ENCODE data around the gene B4GALT4.

Gene B4GALT4

GRCh38 chr3:119236756-119237155, 3.9 kb downstream of the B4GALT4 start:
- no peak for DNase-seq

GRCh38 chr3:119235151-119235550, 5.5 kb downstream of the B4GALT4 start:
- no peak for DNase-seq

DNA sequence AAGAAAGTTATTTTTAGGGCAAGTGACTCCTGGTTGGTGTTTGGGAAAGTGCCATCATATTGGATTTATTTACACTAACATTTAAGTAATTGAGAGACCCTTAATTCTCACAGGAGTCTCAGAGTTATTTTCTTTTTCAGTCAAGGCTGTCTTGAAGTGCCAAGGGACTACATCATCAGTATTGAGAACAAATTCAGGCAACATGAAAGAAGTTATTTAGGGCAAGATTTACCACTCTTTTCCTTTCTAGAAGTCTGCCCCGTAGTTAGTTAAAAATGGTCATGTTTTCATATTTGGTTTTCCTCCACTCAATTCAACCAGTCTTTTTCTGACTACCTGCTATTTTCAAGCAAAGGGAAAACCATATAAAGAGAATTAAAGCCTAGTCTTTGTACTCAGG, 6.1 kb downstream of the B4GALT4 start:
- DNase-seq = no peak

- no peak for DNase-seq
Measured at GRCh38 chr3:119230745-119231144, 9.9 kb downstream of the B4GALT4 start.

DNA sequence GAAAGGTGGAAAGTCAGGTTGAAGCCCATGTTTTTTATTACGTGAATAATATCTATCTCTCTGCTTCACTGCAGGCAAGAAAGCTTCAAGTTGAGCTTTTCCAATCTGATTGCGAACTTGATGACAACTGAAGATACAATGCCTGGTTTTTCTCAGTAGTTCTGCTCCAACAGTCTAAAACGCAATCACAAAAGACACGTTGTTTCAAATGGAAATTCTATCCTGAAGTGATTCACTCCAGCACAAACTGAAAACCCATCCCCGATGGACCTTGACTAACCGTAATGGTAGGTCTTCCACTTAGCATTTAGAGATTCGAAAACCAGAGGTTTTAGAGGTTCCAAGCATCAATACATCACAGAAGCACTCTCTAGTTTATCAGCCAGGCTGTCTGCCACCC, 10.6 kb downstream of the B4GALT4 start:
- no peak for DNase-seq

DNA sequence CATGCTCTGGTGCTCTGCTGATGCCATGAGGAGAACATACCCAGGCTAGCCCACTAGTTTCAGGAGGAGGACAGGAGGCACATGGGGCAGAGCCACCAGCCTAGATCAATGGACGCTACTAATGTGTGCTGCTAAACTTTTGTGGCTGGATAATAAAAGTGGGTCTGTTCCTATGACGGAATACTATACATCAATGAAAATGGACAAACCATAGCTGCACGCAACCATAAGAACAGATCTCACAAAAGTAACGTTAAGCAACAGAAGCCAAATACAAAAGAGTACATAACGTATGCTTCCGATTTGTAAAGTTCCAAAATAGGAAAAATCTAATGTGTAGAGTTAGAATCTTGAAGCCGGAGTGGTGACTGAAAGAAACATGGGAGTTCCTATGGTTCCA, 11.5 kb downstream of the B4GALT4 start:
- DNase-seq = no peak

GRCh38 chr3:119228373-119229145, 12.1 kb downstream of the B4GALT4 start:
- no peak for DNase-seq

GRCh38 chr3:119227070-119227850, 13.4 kb downstream of the B4GALT4 start:
- DNase-seq = no peak

GRCh38 chr3:119225121-119225520, 15.6 kb downstream of the B4GALT4 start:
- DNase-seq = no peak

DNA sequence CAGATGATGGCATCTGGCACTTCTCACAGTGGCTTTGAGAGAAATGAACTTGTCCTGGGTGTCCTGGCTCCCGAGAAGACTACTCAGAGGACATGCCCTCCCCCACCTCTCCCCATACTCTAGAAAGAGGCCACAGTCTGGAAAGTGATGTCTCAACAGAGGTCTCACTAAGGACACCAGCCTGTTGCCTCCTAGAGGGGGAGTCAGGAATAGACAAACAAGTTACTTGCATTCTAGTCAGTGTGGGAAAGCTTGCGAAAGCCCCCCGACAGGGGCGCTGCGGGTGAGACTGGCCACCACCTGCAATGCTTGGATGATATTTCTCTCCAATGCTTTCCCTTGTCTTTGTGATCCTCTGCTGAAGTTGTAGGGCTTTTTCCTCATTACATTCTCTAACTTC, 17.2 kb downstream of the B4GALT4 start:
- DNase-seq = no peak

DNA sequence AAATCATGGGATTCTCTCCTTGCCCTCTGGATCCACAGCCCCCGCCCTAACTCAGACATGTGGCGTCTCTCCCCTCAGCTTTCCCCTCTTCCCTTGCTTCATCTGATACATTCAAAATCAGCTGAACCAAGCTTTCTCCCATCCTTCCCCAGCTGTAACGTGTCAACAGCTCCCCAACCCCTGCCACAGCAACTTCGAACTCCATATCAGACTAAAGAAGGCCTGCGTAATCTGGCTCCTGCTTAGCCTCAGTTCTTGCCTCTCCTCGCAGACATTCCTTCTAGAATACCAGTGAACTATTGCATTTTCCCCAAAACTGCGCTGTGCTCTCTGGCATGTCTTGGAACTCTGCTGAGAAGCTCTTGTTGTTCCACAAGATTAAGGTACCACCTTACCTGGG, 18.3 kb downstream of the B4GALT4 start:
- no peak for DNase-seq

DNA sequence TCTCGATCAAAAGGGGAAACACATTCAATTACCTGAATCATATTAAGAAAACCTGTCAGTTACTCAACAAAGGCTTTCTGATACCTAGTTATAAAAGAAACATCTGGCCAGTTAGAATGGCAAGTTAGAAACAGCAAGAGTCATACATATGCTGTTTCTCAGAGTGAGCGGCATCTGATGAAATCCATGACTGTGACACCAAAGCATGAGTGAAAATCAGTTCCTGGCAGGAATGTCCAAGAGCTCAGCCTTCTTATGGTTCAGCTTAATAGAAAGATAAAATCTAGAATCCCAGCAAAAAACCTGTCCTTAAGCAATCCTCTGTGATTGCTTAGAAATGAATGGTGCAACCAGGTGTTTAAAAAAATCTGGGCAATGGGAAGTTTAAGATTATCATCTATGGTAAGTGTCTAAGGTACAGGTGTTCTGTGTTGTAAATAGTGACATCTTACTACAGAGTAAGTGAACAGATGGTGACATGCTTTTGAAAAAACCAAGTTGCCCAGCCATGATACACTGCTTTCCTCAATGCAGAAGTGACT, 18.8 kb downstream of the B4GALT4 start:
- DNase-seq = no peak

GRCh38 chr3:119220970-119221667, 19.6 kb downstream of the B4GALT4 start:
- DNase-seq = no peak

DNA sequence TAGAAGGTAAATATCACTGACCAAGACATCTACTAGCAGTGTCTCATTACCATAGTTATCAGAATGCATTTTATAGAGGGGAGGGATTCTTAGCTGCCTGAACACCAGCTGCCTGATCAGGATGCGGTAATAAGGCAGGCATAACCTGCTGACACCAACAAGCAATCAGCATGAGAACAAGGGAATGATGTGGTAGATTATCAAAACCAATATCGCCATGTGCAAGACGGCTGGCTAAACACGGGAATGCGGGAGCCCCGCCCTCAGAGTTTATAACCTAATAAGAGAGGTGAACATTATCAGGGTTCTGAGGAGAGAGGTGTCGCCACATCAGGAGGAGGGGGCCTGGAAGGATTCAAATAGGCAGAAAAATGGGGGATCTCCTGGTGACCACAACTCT, 20.5 kb downstream of the B4GALT4 start:
- no peak for DNase-seq

- DNase-seq = no peak
Measured at GRCh38 chr3:119219069-119219468, 21.6 kb downstream of the B4GALT4 start.

DNA sequence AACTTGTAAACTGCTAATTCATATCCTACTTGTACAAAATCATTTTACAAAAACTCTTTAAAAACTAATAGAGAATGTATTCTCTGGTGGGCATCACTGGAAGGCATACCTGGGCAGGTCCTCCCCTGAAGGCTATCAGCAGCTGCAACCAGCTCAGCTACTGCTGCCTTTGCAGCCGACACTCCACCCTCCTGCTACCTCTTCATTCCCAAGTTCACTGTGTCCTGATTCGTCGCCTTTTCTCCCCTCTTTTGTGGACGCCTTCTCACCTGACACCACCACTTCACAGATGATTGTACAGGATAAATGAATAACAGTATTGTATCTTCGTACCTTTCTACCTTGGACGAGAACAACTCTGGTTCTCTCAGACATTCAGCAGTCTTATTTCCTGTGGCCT, 28.9 kb downstream of the B4GALT4 start:
- no peak for DNase-seq

- no peak for DNase-seq
Measured at GRCh38 chr3:119211193-119211592, 29.5 kb downstream of the B4GALT4 start.

GRCh38 chr3:119207512-119207875, 33.2 kb downstream of the B4GALT4 start:
- no peak for DNase-seq

- DNase-seq = no peak
Measured at GRCh38 chr3:119206611-119207511, 33.8 kb downstream of the B4GALT4 start.

DNA sequence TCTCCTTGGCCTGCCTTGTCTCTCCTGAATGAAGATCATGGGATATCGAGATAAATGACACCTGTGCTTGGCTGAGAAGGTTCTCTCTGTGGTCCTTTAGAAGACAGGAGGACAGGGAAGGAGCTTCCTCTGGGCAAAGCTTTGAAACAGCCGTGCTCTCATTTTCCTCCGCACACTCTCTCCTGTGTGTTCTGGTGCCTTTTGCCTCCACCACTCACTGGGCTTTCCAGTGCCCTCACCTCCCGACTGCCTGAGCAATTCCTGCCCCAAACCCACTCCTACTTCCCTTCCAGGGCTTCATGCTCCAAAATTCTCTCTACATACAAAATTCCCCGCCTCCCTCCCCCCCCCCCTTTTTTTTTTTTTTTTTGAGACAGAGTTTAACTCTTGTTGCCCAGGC, 35.0 kb downstream of the B4GALT4 start:
- DNase-seq = no peak

- no peak for DNase-seq
Measured at GRCh38 chr3:119205209-119205608, 35.5 kb downstream of the B4GALT4 start.

DNA sequence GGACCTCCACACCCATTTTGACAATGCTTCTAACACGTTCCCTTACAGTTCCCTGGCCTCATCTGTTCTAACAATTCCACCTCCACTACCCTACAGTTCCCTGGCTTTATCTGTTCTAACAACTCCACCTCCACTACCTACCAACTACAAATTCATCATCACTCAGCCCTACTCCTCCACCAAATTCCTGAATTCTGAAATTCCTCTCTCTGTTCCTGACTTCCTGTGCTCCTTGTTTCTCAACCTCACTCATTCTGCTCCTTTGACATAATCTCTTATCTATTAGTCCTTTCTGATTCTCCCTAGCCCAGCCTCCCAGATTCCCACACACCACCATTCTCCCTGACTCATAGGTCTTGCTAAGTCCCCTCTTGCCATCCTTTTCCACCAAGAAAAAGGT, 44.8 kb downstream of the B4GALT4 start:
- no peak for DNase-seq

DNA sequence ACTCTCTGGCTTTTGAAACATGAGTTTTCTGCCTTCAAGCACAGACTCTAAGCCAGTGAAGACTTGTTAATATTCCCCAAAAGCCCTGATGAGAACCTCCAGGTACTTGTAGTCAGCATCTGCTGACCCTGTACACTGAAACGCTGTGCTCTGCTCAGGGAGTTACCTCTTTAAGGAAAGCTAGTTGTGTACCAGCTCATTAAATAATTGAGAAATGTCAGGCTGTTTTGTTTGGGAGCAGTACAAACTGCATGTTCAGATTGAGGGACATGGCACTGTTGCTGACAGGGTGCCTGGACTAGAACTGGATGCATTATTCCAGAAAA, 45.6 kb downstream of the B4GALT4 start:
- DNase-seq = no peak

Measured in NCI-H510A treated with DMSO at 0.1 percent for 48 hours (cell line).